ENCODE data around the gene EIF3K. TPM values are rescaled to one million over a fixed set of nuclear protein-coding genes. Genes with fewer than 3 reads are reported as not detected.

Gene EIF3K
- total RNA-seq, 1 donor from 2014 or later, result 106 TPM

DNA sequence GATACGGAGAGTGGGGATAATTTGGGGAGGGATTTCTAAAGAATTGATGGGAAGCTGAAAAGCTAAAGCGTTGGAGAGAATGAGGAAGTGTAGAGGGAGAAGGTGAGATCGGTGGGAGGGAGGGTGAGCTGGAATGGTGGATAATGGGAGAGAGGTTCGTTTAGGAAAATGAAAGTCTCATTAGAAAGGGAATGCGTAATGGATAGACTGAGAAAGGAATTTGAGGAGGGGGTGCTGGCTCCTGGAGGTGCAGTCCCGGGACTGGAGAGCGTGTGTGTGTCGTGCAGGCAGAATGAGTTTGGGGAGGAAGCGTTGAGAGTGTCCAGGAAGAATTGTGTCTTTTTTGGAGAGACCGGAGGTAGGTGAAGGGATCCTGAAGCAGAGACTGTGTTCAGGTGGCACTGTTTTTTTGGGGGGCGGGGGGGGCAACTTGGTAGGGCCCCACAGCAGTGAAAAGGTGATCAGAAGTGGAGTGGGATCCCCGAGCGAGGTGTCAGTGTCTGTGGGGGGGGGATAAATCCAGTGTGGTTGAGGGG lies 29.8 kb downstream of the EIF3K start:
- DNase-seq (ENCODE audit: low spot score), result no peak

DNA sequence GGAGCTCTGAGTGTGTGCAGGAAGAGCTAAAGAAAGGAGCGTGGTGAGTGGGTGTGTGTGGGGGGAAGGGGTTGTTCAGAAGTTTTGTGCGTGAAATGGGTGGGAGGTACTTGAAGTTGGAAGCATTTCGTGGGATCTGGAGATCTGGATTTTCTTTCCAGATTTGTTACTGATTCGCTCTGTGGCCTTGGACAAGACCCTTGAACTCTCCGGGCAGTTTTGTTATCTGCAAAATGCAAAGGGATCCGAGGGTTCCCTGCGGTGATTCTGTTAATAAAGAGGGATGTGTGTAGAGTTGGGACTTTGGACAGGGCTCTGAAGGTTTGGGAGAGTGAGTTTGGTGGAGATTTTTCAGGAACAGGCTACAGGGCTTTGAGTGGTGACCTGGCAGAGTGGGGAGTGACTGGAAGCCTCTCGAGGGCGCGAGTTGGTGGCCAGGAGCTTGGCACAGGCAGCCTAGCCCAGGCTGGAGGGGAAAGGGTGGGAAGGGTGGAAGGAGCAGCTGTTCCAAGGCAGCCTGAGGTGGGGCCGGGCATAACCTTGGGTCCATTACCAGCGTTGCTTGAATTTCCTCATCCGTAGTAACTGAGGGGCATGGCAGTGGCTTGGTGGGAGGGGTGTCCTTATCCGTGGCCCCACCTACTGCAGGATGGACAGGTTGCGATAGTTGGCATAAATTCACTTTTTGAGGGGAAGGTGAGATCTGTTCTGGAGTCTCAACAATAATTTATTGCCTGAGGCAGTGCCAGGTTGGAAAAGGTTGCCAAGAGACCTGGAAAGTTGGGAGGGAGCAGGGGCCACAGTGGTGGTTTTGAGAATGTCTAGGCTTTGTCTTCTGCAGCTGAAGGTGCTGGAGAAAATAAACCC lies 30.6 kb downstream of the EIF3K start:
- DNase-seq (ENCODE audit: low spot score) (peak; percentile 73), ATAC-seq (peak; percentile 36)

More for the DNA sequence above, 29.8 kb downstream of the EIF3K start:
- no peak for ATAC-seq

DNA sequence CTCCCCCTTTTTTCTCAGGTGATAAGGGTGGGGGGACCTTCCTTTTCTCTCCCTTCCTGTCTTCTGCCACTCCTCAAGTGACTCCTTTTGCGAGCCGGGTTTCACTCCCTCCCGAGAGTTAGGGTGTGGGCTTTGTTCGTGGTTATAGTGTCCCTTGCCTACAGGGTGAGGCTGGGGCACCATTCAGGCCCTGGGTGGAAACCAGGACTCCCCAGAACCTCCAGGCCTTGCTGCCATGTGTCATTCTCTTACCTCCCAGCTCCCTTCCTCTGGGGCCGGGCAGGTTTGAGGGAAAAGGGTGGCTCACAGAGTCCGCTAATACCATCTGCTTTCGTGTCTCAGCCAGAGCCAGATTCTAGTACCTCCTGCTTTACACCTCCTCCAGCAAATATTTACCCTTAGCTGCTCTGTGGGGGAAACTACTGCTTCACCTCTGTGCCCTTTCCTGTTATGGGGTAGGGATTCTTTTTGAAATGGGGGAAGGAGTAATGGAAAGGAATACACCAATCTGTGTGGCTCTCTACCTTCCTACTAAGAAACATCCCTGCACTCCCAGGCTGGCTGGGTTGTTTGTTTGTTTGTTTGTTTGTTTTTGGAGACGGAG lies 31.3 kb downstream of the EIF3K start:
- no peak for DNase-seq (ENCODE audit: low spot score)
- ATAC-seq, result peak; percentile 9

DNA sequence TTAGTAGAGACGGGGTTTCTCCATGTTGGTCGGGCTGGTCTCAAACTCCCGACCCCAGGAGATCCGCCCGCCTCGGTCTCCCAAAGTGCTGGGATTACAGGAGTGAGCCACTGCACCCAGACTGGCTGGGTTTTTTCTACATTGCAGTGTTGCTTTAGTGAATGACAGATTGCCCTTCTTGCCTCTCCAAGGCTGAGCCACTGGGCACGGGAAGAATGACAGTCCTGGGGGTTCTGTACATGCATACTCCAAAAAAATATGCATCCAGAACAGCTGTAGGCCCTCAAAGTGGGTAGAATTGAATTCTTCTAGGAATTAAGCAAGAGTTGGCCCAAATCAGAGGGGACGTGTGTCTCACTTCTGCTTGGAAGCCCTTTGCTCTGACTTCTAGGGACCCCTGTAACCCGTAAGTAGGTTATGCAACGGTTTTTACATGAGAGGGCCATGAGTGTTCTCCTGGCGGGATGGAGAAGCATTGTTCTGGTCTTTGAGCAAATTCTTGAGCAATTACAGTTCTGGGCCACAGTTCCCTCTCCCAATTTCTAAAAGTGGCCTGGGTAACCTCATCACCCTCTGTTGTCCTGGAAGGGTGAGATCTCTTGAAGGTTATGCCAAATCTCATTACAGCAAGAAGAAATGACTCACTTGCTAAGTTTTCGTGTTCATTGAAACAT lies 32.1 kb downstream of the EIF3K start:
- ATAC-seq, result no peak
- DNase-seq (ENCODE audit: low spot score), result no peak

DNA sequence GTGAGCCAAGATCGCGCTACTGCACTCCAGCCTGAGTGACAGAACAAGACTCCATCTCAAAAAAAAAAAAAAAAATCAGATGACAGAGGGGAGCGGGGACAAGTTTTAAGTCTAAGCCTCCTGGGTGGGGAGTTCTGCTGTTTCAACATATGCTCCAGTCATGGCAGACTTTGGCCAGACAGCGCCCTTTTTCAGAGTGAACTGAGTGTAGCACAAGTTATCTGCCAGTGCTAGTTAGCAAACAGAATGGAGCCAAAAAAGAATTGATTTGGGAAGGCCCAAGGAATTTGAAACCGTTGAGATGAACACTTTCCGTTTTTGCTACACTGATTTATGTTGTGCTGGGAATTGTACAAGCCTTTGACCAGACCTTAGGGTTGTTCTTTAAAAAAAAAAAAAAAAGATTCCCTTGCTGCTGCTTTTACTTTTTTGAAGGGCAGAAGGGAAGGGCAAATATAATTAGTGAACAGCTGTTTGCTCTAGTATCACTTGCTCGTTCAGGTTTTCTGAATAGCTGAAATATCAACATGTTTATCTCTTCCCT lies 34.1 kb downstream of the EIF3K start:
- ATAC-seq (peak; percentile 63), DNase-seq (ENCODE audit: low spot score) (peak; percentile 86)

DNA sequence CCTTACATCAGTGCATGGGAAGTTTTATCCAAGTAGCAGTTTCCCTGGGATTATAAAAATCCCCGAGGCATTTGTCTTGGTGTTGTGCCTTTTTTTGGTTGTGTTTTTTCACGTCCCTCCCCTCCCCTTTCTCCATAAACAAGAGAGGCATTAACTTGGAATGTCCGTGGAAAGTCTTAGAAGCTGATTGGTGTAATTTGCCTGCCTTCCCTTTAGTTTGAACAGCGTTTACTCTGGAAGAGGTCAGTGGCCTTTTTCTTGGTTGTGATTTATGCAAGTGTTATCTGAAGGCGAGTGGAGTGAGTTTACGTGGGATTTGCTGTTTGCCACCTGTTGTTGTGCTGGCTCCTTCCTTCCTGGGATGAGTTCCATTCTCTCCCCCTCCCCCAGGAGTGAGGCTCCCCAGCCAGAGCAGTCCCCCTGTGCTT lies 35.7 kb downstream of the EIF3K start:
- DNase-seq (ENCODE audit: low spot score) (no peak), ATAC-seq (no peak)

DNA sequence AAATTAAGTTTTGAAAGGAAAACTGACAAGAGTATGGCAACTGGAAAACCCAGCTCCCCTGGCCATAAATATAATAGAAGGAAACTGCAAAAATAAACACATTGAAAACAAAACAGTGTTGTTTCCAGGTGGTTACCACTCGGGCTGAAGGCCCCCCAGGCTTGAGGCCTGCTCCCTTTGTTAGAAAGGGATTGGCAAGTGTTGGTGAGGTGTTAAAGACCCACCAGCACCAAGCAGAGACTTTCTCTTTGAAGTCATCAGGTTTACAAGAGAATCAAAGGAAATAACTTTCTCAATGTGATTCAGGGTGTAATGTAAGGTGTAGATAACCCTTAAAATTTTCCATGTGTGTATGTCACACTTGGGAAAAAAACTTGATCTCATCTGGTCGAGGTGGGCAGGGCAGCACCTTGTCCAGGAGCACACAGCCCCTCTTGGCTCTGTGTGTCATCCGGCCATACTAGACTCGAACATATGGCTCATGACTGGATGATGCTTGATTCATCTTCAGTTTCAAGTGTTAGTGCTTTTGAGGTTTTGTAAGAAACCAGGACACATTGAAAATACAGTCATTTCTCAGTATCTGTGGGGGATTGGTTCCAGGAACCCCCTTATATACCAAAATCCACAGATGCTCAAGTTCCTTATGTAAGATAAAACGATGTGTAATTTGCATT lies 36.3 kb downstream of the EIF3K start:
- ATAC-seq, result no peak
- DNase-seq (ENCODE audit: low spot score), result no peak

DNA sequence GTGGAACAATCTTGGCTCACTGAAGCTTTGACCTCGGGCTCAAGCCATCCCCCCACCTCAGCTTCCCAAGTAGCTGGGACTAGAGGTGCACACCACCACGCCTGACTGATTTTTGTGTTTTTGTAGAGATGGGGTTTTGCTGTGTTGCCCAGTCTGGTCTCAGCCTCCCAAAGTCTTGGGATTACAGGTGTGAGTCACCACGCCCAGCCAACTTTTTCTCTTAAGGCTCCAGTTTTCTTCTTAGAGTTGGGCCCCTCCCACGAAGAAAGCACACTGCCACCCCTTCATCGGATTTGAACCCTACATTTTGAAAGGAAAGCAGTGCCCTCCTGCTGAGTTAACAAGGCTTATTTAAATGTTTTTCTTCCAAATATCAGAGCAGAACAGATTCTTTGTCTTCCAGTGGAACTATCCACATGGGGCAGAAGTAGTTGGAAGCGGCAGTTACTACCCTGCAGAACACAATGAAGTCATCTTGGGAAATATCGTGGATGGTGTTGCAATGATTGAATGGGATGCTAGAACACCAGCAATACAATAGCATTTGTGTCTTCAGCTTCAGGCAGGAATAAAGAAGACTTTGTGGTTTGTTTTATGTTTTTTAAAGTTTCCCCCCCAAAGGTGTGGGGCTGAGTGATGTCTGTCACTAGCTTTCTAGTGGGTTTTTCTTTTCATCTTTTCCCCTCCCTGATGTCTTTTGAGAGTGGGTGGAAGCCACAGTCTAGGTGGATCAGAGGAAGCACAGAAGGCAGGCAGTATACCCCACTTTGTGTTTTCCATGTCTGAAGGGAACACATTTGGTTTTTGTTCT lies 37.4 kb downstream of the EIF3K start:
- ATAC-seq (no peak), DNase-seq (ENCODE audit: low spot score) (no peak)

DNA sequence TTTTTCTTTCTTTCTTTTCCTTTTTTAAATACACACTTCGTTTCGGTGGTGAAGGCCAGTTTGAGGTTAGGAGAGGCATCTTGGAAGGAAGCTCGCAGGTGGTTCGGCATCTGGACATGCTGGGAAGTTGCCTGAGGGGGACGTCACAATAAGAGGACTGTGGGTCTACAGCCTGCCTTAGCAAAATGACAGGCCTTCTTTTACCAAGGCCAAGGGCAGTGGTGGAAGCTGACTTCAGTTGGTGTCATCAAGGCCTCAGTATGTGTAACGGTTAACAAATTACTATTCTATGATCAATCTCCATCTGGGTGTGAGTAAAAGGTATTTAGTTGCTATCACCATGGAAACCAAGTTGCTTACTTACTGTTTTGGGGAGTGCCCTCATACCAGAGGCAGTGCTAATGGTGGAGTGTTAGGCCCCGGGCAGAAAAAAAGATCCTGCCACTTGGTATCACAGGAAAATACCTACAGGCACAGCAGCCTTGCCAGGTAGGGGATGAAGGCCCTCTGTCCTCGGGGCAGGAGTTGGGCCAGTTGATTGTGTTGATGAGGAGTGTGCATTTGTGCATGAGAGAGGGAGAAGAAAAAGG lies 38.7 kb downstream of the EIF3K start:
- DNase-seq (ENCODE audit: low spot score) (no peak), ATAC-seq (no peak)

DNA sequence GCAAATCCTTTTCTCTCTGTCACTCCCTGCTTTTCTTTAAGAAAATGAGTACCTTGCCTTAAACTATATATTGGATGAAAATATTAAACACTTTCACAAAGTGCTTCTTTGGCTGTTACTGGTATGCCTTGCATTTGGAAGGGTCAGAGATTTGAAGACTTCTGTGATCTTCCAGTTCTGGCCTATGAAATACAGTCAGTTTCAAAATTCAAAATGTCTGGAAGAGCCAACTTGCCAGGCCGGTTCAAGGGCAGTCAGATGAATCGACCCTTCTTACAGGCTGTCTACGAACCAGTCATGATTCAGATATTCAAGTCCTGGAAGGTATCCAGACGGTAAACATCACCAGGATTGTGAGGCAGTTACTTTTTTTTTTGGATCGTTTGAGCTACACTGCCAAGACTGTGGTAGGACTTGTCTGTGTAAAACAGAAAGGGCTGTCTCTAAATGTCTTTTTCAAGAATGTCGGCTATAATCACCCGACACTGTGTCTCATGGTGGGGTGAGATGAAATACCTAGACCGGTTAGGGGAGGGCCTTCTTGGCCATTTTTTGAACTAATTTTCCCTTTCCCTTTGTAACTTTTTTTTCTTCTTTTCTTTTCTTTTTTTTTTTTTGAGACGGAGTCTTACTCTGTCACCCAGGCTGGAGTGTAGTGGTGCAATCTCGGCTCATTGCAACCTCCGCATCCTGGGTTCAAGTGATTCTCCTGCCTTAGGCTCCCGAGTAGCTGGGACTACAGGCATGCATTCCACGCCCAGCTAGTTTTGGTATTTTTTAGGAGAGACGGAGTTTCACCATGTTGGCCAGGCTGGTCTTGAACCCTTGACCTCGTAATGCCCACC lies 39.7 kb downstream of the EIF3K start:
- peak; percentile 83 for ATAC-seq
- DNase-seq (ENCODE audit: low spot score), result peak; percentile 69

DNA sequence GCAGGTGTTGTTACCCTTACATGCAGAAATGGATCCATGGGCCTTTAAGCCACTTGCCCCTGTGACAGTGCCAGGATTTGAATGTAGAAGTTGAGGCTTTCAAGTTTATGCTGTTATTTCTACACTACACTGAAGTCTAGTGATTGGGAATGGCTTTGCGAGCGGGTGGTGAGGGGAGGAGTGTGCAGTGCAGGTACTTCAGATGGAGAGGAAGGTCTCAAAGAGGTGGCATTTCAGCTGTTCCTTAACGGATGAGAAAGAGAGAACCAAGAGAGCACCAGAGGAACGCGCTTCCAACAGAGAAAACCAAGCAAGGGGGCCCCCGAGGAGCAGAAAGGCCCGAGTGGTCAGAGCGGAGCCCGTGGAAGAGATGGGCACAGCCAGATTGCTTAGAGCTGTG lies 41.7 kb downstream of the EIF3K start:
- ATAC-seq, result no peak
- no peak for DNase-seq (ENCODE audit: low spot score)

DNA sequence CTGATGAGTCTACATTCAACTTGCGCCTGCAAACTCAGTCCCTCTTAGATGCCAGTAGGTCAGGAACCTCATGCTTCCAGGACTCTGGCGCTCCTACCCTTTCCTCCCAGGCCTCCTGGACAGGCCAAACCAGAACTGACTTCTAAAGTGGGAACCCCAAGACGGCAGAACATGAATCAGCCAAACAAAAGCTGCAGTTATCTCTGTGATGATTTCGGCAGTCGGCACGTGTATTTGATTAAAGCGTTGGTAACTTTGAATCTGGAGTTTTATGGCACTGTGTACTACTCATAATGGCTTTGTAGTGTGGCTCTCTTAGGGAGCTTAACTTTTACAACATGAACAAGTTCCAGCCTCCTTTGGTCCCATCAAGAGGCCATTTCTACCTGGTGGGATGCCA lies 42.1 kb downstream of the EIF3K start:
- no peak for ATAC-seq

DNA sequence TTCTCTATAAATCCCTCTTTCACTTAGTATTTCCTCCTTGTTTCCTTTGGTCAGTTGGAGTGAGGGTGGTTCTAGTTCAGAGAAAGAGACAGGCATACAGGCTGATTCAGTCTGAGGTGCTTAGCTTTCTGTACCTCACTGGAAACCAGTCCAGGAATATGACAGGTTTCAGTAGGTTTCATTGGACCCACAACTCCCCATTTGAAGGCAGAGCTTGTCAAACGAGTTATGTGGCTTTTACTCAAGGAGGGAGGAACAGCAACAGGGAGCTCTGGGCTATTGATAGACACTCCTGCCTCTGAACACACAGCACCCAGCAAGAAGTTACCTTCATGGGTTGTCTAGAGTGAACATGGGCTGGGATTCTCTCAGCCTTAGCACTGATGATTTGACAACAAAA lies 43.0 kb downstream of the EIF3K start:
- DNase-seq (ENCODE audit: low spot score), result no peak
- ATAC-seq, result no peak

More for the DNA sequence above, 42.1 kb downstream of the EIF3K start:
- no peak for DNase-seq (ENCODE audit: low spot score)

DNA sequence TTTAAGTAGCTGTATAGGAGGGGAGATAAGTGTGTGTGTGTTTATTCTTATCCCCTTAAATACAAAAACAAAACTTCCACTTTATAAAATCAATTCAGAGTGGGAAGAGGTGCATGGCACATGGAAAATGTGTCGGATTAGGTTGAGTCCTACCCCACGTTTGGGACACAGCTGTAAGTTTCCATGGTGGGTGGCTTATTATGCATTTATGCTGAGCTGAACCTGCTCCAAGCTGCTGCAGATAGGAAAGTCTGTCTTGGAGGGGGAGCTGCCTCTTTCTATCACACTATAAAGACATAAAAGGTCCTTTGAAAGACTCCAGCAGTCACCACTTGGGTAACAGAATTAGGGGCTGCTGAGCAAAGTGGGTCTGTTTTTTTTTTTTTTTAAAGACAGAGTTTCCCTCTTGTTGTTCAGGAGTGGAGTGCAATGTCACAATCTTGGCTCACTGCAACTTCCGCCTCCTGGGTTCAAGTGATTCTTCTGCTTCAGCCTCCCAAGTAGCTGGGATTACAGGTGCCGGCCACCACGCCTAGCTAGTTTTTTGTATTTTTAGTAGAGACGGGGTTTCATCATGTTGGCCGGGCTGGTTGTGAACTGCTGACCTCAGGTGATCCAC lies 43.7 kb downstream of the EIF3K start:
- DNase-seq (ENCODE audit: low spot score), result no peak

DNA sequence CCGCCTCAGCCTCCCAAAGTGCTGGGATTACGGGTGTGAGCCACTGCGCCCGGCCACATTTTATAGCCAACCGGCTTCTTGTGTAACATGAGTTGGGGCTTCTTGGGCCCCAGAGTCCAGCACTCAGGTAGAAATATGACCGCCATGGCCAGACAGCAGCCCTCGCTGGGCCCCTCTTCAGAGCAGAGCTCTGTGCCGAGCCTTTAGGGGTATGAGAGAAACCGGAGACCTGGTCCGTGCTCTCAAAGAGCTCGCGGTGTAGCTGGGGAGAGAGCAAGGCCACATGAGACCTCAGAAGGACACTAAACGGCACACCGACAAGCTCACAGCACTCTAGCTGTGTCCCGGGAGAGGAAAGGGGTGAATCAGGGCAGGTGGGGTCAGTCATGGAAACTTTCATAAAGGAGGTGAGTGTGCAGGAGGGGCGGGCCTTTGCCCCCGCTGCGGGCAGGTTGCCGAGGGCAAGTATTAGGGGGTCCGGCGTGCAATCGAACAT lies 44.2 kb downstream of the EIF3K start:
- ATAC-seq (no peak), DNase-seq (ENCODE audit: low spot score) (no peak)

More for the DNA sequence above, 43.7 kb downstream of the EIF3K start:
- ATAC-seq, result no peak

DNA sequence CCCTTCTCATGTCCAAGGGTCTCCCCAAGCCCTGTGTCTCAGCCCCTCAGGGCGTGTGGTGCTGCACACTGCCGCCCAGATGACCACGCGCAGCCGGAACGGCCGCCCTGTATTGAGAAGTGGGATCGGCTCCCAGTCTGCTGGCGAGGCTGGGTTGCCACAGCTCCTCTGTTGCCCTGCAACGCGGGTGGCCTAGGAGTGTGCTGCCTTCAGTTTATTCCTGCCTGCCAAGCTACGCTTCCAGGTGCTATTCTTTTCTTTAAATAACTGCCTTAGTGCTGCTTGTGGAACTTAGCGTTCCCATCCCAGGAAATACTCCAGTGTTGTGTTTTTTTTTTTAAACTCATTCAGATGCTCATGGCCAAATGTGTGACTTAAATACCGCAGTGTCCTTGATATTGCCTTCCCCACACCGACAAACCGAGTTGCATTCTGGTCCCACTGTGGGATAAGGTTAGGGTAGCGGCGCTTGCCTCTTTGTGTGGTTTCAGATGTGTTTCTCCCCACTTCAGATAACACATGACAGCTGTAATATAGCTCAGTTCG lies 45.0 kb downstream of the EIF3K start:
- ATAC-seq, result no peak

DNA sequence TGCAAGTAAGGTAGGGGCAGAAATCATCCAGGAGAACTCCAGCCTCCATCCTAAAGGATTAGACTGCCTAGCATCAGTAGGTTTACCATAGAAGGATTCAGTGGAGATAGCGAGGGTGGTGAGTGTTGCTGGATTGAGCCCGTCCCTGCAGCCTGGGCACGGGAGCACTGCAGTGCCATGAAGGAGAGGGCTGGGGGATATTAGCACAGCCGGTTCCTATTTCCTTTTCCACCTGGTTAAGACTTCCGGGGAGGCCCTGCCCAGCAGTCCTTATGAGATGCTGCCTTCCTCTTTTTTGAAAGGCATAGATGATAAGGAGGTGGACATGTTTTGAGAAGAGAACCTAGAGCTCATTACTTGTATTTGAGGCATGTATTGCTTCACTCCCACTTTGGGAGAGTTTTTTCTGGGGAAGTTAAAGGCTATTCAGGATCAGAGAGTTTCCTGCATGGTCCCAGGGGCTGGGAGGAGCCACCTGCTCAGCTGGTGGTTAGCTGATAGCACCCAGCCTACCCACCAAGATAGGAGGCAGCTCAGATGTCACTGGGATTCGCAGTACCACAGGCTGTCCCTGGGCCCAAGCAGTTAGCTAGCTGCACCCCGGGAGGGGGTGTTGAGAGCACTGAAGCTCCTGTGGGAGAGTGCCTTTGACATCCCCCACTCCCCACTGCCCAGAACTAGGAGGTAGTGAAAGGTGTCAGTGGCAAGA lies 45.7 kb downstream of the EIF3K start:
- DNase-seq (ENCODE audit: low spot score), result no peak
- ATAC-seq, result no peak

More for the DNA sequence above, 45.0 kb downstream of the EIF3K start:
- DNase-seq (ENCODE audit: low spot score), result no peak
